Measurements from ENCODE around the gene RCC2. TPM values are rescaled to one million over a fixed set of nuclear protein-coding genes. Genes with fewer than 3 reads are reported as not detected.

The RCC2 gene
- total and polyA plus RNA-seq, 2 of the 4 experiments (the other 2 are of a cell fraction) = 24.0 to 38.9 TPM

DNA sequence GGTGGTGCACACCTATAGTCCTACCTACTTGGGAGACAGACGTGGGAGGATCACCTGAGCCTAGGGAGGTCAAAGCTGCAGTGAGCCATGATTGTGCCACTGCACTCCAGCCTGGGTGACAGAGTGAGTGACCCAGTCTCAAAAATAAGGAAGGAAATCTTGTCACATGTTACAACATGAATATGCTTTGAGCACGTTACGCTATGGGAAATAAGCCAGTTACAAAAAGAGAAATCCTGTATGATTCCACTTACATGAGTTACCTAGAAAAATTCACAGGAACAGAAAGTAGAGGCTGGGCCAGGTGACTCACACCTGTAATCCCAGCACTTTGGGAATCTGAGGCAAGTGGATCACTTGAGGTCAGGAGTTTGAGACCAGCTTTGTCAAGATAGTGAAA lies 74.2 kb downstream of the RCC2 start:
- H2AK5ac ChIP-seq (ENCODE audit: low read depth, low read length) = no peak overlapping the region

More for the DNA sequence above, 74.2 kb downstream of the RCC2 start:
- no peak overlapping the region for H3K4me2 ChIP-seq (ENCODE audit: low read depth, low read length)
- WGBS, 2 experiments (ENCODE audit: extremely low coverage in 2 of 2, insufficient read length in 1 of 2) = no CpG with 5 or more reads among the region's 3 CpGs
- no peak for DNase-seq
- no peaks in the 10 kb centered on the region for H3K36me3 ChIP-seq (ENCODE audit: control insufficient read depth, insufficient read depth, low read length)
- dilution Hi-C loops (cut with HindIII; ENCODE audit: low sequenced_read_pairs, unreplicated experiment) (no loop called here), intact Hi-C loops (cut with micrococcal nuclease) (no loop called here), in situ Hi-C loops (cut with MboI; ENCODE audit: low sequenced_read_pairs) (no loop called here)
- no peak overlapping the region for H2BK5ac ChIP-seq (ENCODE audit: low read depth, low read length, poor library complexity, severe bottlenecking)
- H2BK20ac ChIP-seq (ENCODE audit: low read depth, low read length) = no peak overlapping the region
- H4K20me1 ChIP-seq (ENCODE audit: insufficient read depth, low read length) = no peaks in the 10 kb centered on the region
- no peak overlapping the region for H3K18ac ChIP-seq (ENCODE audit: low read depth, low read length)
- H3K4me3 ChIP-seq (ENCODE audit: insufficient read depth, low read depth, low read length) = no peak overlapping the region
- H2AK9ac ChIP-seq (replicated peaks; ENCODE audit: low read depth, low read length, poor library complexity) = no peak overlapping the region
- TF ChIP-seq, protein P1, sequence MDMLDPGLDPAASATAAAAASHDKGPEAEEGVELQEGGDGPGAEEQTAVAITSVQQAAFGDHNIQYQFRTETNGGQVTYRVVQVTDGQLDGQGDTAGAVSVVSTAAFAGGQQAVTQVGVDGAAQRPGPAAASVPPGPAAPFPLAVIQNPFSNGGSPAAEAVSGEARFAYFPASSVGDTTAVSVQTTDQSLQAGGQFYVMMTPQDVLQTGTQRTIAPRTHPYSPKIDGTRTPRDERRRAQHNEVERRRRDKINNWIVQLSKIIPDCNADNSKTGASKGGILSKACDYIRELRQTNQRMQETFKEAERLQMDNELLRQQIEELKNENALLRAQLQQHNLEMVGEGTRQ (IDR thresholded peaks at IDR 0.05; ENCODE audit: low read depth, low read length) = no peak
- TF ChIP-seq RAD21 (IDR thresholded peaks at IDR 0.05; ENCODE audit: low read length) (no peak), NFE2L2 (IDR thresholded peaks at IDR 0.05; ENCODE audit: low read depth, low read length) (no peak), RCOR1 (IDR thresholded peaks at IDR 0.05; ENCODE audit: insufficient replicate concordance, low read length) (no peak)
- H3K14ac ChIP-seq (replicated peaks; ENCODE audit: low read depth, low read length) = no peak overlapping the region
- H3K4ac ChIP-seq (ENCODE audit: low read depth, low read length) = no peak overlapping the region
- H3K56ac ChIP-seq (ENCODE audit: extremely low read depth, insufficient read depth, low read length) = no peak overlapping the region
- BruUV-seq (replicated peaks) = no TSS peak
- POLR2A ChIA-PET (ENCODE audit: unreplicated experiment) = no interaction called here
- H4K5ac ChIP-seq (ENCODE audit: low read depth, low read length) = no peak overlapping the region
- no peak overlapping the region for H3K9ac ChIP-seq (ENCODE audit: low read depth, low read length)
- H3K23ac ChIP-seq (ENCODE audit: low read depth, low read length) = no peak overlapping the region
- no peak overlapping the region for H2AFZ ChIP-seq (replicated peaks; ENCODE audit: low read length, poor library complexity)
- H2BK15ac ChIP-seq (ENCODE audit: low read depth, low read length) = no peak overlapping the region
- H3K9me1 ChIP-seq (ENCODE audit: insufficient read depth, low read length) = no peaks in the 10 kb centered on the region
- no peak overlapping the region for H4K8ac ChIP-seq (ENCODE audit: low read depth in 2 of 2, low read length in 2 of 2)
- H3K79me1 ChIP-seq (ENCODE audit: low read depth in 1 of 2, low read length in 2 of 2) = no peaks in the 10 kb centered on the region
- H3K27ac ChIP-seq (ENCODE audit: insufficient read depth, low read length) = no peak overlapping the region
- H3K27me3 ChIP-seq (ENCODE audit: control insufficient read depth, insufficient read depth, low read length) = peaks cover 29% of the 10 kb centered on the region
- CTCF ChIA-PET = no interaction called here
- H3K4me1 ChIP-seq (ENCODE audit: control insufficient read depth, insufficient read depth, low read length) = no peaks in the 10 kb centered on the region
- ATAC-seq (ENCODE audit: low read depth) = no peak
- no peak overlapping the region for H2BK120ac ChIP-seq (ENCODE audit: low read depth, low read length)
- H4K91ac ChIP-seq (ENCODE audit: insufficient read depth, low read depth, low read length) = no peak overlapping the region
- no peaks in the 10 kb centered on the region for H3K9me3 ChIP-seq (ENCODE audit: control insufficient read depth, insufficient read depth, low read length)
